Ishikawa (cell line): ENCODE results near the gene RPS6KA4.

Experiments
- CEBPB ChIP-seq: IDR thresholded peaks from 2 replicates; pipeline ENCODE4 v1.6.1; 2012
- FOXM1 ChIP-seq: IDR thresholded peaks from 2 replicates; pipeline ENCODE4 v1.6.1; 2012; ENCODE audit warnings: low read depth, borderline replicate concordance
- MAX ChIP-seq: IDR thresholded peaks from 2 replicates; pipeline ENCODE4 v1.6.1; 2012
- USF1 ChIP-seq: IDR thresholded peaks from 2 replicates; pipeline ENCODE4 v1.6.1; 2012
- YY1 ChIP-seq: IDR thresholded peaks from 2 replicates; pipeline ENCODE4 v1.6.1; 2012; ENCODE audit warnings: low read depth

GRCh38 chr11:64407221-64407620 is 48.3 kb downstream of the RPS6KA4 start:
- no peak for TF ChIP-seq USF1
- TF ChIP-seq CEBPB, result no peak
- TF ChIP-seq MAX, result no peak
- no peak for TF ChIP-seq YY1
- no peak for TF ChIP-seq FOXM1
